Duodenal mucosa (tissue), 2 donors: ENCODE data around the gene PPP2R2D.
"Not testable (repeated sequence)": the region's sequence is repeated elsewhere in the genome, so short reads cannot be mapped to it uniquely, and the experiment has no call there.

Experiments
- H3K27ac ChIP-seq: one replicate; pipeline ENCODE4 v1.7.0; 2013; ENCODE audit warnings: low read depth, low read length
- H3K27me3 ChIP-seq, 2 donors: one replicate each; pipeline ENCODE4 v1.7.0; 2013; ENCODE audit warnings: low read length in 2 of 2, control low read depth in 1 of 2; ENCODE audit not compliant: insufficient read depth in 2 of 2, control insufficient read depth in 1 of 2
- H3K36me3 ChIP-seq, 2 donors: one replicate each; pipeline ENCODE4 v1.7.0; 2013; ENCODE audit warnings: low read length in 2 of 2, control low read depth in 1 of 2; ENCODE audit not compliant: insufficient read depth in 2 of 2, control insufficient read depth in 1 of 2
- H3K4me1 ChIP-seq, 2 donors: one replicate each; pipeline ENCODE4 v1.7.0; 2013; ENCODE audit warnings: low read length in 2 of 2, control low read depth in 1 of 2; ENCODE audit not compliant: insufficient read depth in 2 of 2, control insufficient read depth in 1 of 2
- H3K4me3 ChIP-seq, 2 donors: one replicate each; pipeline ENCODE4 v1.7.0; 2013; ENCODE audit warnings: low read length in 2 of 2, low read depth in 1 of 2
- H3K9ac ChIP-seq, 2 donors: one replicate each; pipeline ENCODE4 v1.7.0; 2013; ENCODE audit warnings: low read length in 2 of 2, low read depth in 1 of 2
- H3K9me3 ChIP-seq, 2 donors: one replicate each; pipeline ENCODE4 v1.7.0; 2013; ENCODE audit warnings: low read length in 2 of 2, control low read depth in 1 of 2; ENCODE audit not compliant: control insufficient read depth in 1 of 2

Gene PPP2R2D

DNA sequence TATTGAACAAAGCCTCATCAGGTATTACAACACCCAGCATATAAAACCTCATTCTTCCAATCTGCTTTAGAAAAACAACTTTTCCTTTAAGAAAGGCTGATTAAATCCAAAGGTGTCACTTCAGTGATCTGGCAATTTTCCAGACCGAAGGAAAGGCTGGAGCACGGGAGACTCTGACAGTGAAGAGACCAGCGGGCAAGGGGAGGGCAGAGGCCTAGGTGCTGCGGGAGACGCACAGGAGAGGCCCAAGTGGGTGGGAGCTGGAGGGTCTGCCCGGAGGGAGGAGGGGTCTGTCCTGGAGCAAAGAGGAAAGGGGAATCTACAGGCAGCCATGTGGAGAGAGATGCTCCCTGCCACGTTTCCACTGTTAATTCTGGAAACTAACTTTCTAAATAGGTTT, 24.3 kb upstream of the PPP2R2D start:
- H3K27me3 ChIP-seq: peaks cover 4 to 8% of the 10 kb centered on the region in 2 donors
- no peaks in the 10 kb centered on the region for H3K9me3 ChIP-seq

GRCh38 chr10:131880016-131880590, 20.7 kb upstream of the PPP2R2D start:
- H3K9me3 ChIP-seq: no peaks in the 10 kb centered on the region
- no peak overlapping the region for H3K4me3 ChIP-seq
- H3K4me1 ChIP-seq: no peaks in the 10 kb centered on the region
- H3K36me3 ChIP-seq: no peaks in the 10 kb centered on the region
- peaks cover 4% of the 10 kb centered on the region in 2 donors for H3K27me3 ChIP-seq
- no peak overlapping the region for H3K9ac ChIP-seq
- H3K27ac ChIP-seq: no peak overlapping the region

More for the DNA sequence above, 24.3 kb upstream of the PPP2R2D start:
- Histone ChIP-seq H3K27ac (no peak overlapping the region), H3K36me3 (no peaks in the 10 kb centered on the region), H3K9ac (no peak overlapping the region), H3K4me1 (peaks cover 0 to 5% of the 10 kb centered on the region in 2 donors), H3K4me3 (no peak overlapping the region)

- Histone ChIP-seq H3K4me1 (peaks cover 0 to 5% of the 10 kb centered on the region in 2 donors), H3K27me3 (peaks cover 1 to 4% of the 10 kb centered on the region in 2 donors)
Observed at GRCh38 chr10:131881104-131881880, 19.5 kb upstream of the PPP2R2D start.

GRCh38 chr10:131882151-131882550, 18.7 kb upstream of the PPP2R2D start:
- no peaks in the 10 kb centered on the region for H3K36me3 ChIP-seq
- H3K9me3 ChIP-seq: no peaks in the 10 kb centered on the region
- H3K27ac ChIP-seq: no peak overlapping the region
- H3K4me1 ChIP-seq: peaks cover 0 to 5% of the 10 kb centered on the region in 2 donors
- H3K27me3 ChIP-seq: peaks cover 0 to 4% of the 10 kb centered on the region in 2 donors
- H3K9ac ChIP-seq: no peak overlapping the region
- H3K4me3 ChIP-seq: no peak overlapping the region

More at GRCh38 chr10:131881104-131881880, 19.5 kb upstream of the PPP2R2D start:
- no peak overlapping the region for H3K4me3 ChIP-seq
- H3K27ac ChIP-seq: no peak overlapping the region
- H3K9ac ChIP-seq: no peak overlapping the region
- H3K9me3 ChIP-seq: no peaks in the 10 kb centered on the region
- H3K36me3 ChIP-seq: no peaks in the 10 kb centered on the region

- Histone ChIP-seq H3K27ac (no peak overlapping the region), H3K4me1 (peaks cover 0 to 5% of the 10 kb centered on the region in 2 donors), H3K9me3 (no peaks in the 10 kb centered on the region), H3K36me3 (no peaks in the 10 kb centered on the region), H3K27me3 (peaks cover 0 to 4% of the 10 kb centered on the region in 2 donors), H3K4me3 (no peak overlapping the region), H3K9ac (no peak overlapping the region)
Observed at GRCh38 chr10:131882590-131883451, 18.0 kb upstream of the PPP2R2D start.

GRCh38 chr10:131883621-131884393, 17.0 kb upstream of the PPP2R2D start:
- not testable (repeated sequence) for H3K4me3 ChIP-seq, H3K4me1 ChIP-seq, H3K27me3 ChIP-seq, H3K9me3 ChIP-seq, H3K27ac ChIP-seq, H3K9ac ChIP-seq, H3K36me3 ChIP-seq

DNA sequence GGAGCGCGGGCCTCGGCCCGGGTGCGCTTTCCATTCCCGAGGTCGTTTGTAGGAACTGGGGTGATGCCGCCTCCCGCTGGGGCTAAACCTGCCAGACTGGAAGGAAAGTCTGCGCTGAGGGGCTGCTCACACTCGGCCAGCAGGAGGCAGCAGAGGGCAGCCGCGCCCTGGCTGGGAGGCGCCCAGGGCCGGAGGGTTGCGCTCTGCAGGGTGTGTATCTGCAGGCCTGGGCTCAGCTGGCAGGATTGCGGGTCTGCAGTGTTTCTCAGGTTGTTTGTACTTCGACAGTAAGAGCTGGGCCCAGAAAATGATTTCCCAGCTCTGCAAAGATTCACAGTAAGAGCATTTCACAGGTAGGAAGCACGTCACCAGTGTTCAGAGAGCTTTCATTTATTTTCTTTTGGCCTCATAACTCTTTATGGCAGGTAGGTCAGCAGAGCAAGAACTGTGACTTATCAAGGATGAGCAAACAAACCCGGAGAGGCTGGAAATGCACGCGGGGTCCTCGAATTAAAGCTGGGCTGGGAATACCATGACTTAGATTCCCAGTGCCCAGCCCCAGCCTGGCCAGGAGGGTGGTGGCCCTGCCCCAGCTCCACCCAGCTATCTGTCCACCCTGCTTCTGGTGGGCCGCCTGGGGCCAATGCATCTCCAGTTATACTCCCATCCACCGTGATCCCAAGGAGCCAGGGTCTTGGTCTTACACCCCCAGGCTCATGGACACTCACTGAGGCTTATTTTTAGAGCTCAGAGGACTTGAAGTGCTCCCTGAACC, 15.2 kb upstream of the PPP2R2D start:
- no peak overlapping the region for H3K4me3 ChIP-seq
- no peaks in the 10 kb centered on the region for H3K9me3 ChIP-seq
- H3K27ac ChIP-seq: no peak overlapping the region
- no peaks in the 10 kb centered on the region for H3K36me3 ChIP-seq
- H3K9ac ChIP-seq: no peak overlapping the region
- peaks cover 0 to under 1% of the 10 kb centered on the region in 2 donors for H3K27me3 ChIP-seq
- peaks cover 0 to 5% of the 10 kb centered on the region in 2 donors for H3K4me1 ChIP-seq

DNA sequence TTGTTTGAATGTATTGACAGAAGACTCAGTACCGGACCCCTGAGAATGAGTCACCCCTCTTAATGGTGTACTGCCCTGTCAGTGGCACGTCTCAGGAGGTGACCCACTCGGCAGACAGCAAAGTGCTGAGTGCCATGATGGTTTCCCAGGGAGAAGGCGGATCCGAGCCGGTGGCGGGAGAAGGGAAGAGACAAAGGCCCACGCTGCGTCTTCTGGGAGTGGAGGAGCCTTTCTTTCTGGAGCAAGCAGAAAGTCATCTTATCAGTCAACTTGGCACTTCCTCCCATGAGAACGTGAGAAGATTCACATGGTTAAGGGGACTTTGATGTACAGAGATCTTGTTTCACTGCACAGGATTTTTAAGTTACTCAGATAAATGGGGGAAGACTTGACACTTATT, 14.6 kb upstream of the PPP2R2D start:
- H3K9me3 ChIP-seq: no peaks in the 10 kb centered on the region
- peaks cover 0 to 5% of the 10 kb centered on the region in 2 donors for H3K4me1 ChIP-seq
- H3K27me3 ChIP-seq: peaks cover 2 to 5% of the 10 kb centered on the region in 2 donors
- H3K36me3 ChIP-seq: no peaks in the 10 kb centered on the region
- no peak overlapping the region for H3K27ac ChIP-seq
- no peak overlapping the region for H3K4me3 ChIP-seq
- no peak overlapping the region for H3K9ac ChIP-seq

- Histone ChIP-seq H3K27ac (no peak overlapping the region), H3K4me3 (no peak overlapping the region), H3K27me3 (peaks cover 13 to 18% of the 10 kb centered on the region in 2 donors), H3K9ac (no peak overlapping the region), H3K4me1 (peaks cover 0 to 9% of the 10 kb centered on the region in 2 donors), H3K36me3 (no peaks in the 10 kb centered on the region), H3K9me3 (no peaks in the 10 kb centered on the region)
Observed at GRCh38 chr10:131888186-131888604, 12.6 kb upstream of the PPP2R2D start.
